Endometrial microvascular endothelial cells (primary cell): ENCODE data around the gene MCF2L. TPM values are rescaled to one million over a fixed set of nuclear protein-coding genes. Genes with fewer than 3 reads are reported as not detected.
"Not testable (repeated sequence)": the region's sequence is repeated elsewhere in the genome, so short reads cannot be mapped to it uniquely, and the experiment has no call there.

Source experiments
- in situ Hi-C: cut with HindIII; loops from 2 replicates; pipeline ENCODE4 v1.10.0; 2017; ENCODE audit warnings: low sequenced_read_pairs, low pct_unique_long_range_greater_than_20kb; ENCODE audit errors: inconsistent ontology term
- total RNA-seq: library from RNA; depleted of rRNA; stranded (reverse); fragments of >200 nt; gene quantifications from one replicate; pipeline ENCODE4 v1.2.3, GENCODE V29; 2015; ENCODE audit errors: inconsistent ontology term

The MCF2L gene
- total RNA-seq, 1 donor from 2014 or later, result 5.3 TPM

- in situ Hi-C loops, result no loop called here
Measured at GRCh38 chr13:113053376-113053775, 84.4 kb downstream of the MCF2L start.

- in situ Hi-C loops, result no loop called here
Measured at GRCh38 chr13:113053801-113054604, 85.0 kb downstream of the MCF2L start.

GRCh38 chr13:113057084-113057483, 88.1 kb downstream of the MCF2L start:
- in situ Hi-C loops, result no loop called here

DNA sequence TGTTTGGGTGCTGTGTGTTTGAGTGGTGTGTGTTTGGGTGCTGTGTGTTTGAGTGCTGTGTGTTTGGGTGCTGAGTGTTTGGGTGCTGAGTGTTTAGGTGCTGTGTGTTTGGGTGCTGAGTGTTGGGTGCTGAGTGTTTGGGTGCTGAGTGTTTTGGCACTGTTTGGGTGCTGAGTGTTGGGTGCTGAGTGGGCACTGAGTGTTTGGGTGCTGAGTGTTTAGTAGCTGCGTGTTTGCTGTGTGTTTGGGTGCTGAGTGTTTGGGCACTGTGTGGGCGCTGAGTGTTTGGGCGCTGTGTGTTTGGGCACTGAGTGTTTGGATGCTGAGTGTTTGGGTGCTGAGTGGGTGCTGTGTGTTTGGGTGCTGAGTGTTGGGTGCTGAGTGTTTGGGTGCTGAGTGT, 88.5 kb downstream of the MCF2L start:
- in situ Hi-C loops, result not testable (repeated sequence)

GRCh38 chr13:113058129-113058987, 89.3 kb downstream of the MCF2L start:
- in situ Hi-C loops, result no loop called here

GRCh38 chr13:113058988-113059850, 90.2 kb downstream of the MCF2L start:
- in situ Hi-C loops, result no loop called here

GRCh38 chr13:113059891-113060290, 90.9 kb downstream of the MCF2L start:
- in situ Hi-C loops, result no loop called here

GRCh38 chr13:113060557-113061270, 91.7 kb downstream of the MCF2L start:
- in situ Hi-C loops, result no loop called here

- in situ Hi-C loops, result no loop called here
Measured at GRCh38 chr13:113061271-113061625, 92.2 kb downstream of the MCF2L start.

DNA sequence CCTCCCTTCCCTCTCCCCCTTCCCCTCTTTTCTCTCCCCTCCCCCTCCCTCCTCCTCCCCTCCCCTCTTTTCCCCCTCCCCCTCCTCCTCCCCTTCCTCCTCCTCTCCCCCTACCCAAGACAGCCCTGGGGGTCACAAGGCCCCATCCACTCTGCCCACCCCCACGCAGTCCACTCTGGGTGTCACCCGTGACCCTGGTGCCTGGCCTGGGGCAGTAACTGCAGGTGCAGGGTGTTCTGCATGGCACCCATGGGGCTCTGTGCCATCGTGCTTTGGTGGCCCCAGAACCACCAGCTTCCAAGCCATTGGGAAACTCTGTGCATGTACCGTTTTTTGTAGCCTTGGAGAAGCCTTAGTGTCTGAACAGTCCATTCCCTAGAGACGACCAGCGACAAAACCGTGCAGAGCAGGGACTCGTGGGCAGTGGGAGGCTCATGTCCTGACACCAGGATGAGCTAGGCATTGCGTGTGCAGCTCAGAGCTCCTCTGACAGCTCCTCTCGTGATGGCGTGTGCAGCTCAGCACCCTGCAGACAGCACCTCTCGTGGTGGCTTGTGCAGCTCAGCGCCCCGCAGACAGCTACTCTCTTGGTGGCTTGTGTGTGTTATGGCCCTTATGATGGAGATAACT, 92.9 kb downstream of the MCF2L start:
- in situ Hi-C loops, result no loop called here

- in situ Hi-C loops, result no loop called here
Measured at GRCh38 chr13:113062691-113063090, 93.7 kb downstream of the MCF2L start.

DNA sequence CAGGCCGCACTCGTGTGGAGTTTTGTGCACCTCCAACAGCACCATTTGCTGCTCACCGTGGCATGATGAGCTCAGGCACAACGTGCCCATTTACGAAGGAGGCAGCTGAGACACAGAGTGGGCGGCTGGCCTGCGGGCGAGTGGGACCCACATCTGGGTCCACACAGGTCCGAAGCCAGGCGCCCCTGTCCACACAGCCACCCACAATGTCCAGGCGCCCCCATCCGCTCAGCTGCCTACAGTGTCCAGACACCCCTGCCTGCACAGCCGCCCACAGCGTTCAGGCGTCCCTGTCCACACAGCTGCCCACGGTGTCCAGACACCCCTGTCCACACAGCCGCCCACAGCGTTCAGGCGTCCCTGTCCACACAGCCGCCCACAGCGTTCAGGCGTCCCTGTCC, 94.1 kb downstream of the MCF2L start:
- in situ Hi-C loops, result no loop called here

- in situ Hi-C loops, result no loop called here
Measured at GRCh38 chr13:113064000-113064533, 95.1 kb downstream of the MCF2L start.

DNA sequence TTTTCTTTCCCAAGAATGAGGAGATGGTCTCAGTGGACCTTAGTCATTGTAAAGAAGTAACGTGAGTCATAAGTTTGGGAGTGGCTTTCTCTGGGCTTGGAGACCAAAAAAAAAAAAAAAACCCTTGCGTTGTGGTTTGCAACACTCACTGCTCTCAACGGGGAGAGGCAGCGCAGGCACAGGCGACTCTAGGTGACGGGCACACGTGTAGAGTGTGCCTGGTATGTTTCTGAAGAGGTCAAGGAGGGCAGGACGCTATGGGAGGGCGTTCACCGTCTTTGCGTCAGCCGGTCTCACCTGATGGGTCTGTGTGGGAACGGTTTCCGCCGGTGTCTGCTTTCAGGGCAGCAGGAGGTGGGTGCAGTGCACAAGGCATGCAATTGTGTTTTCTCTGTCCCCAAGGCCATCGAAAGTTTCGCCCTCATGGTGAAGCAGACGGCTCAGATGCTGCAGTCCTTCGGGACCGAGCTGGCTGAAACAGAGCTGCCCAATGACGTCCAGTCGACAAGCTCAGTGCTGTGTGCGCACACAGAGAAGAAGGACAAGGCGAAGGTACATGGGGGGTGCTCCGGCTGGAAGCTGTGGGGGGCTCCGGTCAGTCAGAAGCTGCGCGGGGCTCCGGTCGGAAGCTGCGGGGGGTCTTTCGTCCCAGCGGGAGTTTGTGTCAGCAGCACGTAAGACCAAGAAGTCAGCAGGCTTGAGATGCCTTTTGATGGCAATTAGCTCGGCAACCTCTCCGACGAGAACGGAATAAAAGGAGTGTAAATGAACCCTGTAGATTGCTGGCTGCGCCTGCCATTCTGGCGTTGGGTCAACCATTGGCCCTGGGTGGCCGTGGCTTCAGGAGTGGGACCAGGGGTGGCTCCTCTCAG, 95.8 kb downstream of the MCF2L start:
- in situ Hi-C loops, result no loop called here

DNA sequence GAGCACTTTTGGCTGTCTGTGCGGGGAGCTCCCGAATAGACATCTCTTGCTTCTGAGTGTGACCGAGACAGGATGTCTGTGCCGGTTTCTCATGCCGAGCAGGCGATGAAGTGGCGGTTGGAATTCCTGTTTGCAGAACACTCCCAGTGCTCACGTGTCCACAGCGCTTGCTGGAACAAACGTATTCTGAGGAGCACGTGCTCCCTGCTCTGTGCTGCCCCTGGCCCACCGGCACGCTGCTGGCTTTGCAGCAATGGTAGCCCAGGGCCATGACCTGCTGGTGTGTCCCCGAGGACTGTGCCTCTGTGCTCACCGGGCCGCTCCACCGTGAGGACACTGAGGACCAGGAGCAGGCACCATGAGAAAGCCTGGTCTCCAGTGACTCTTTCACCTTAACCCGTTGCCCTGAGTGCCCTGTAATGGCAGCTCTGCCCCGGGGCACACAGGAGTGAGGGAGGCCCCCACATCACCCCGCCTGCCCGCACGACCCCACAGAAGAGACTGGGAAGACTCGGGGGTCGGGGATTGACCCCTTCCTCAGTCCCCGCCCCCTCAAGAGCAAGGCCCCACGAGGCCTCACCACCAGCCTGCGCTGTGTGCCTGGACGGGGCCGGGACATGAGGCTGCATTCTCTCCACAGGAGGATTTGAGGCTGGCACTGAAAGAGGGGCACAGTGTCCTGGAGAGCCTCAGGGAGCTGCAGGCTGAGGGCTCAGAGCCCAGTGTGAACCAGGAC, 96.6 kb downstream of the MCF2L start:
- in situ Hi-C loops, result no loop called here

GRCh38 chr13:113066142-113066455, 97.1 kb downstream of the MCF2L start:
- in situ Hi-C loops, result no loop called here

DNA sequence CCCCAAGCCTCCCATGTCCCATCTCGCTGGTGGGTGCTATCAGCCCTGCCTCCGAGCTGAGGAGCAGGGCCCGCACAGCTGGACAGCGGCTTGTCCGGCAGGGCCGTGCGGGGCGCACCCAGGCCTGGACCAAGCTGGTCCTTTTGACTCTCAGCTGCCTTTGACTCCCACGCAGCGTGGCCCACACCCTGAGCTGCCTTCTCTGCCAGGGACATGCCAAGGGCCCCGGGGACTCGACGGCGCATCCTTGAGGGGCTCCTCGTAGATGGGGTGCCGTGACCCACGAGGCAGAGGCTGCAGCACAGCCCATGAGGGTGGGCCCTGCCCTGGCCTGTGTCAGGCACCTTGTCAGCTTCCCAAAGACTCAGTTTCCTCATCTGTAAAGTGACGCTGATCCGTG, 97.7 kb downstream of the MCF2L start:
- in situ Hi-C loops, result no loop called here
